H1 (cell line): ENCODE measurements around the gene ERAP2. TPM values are rescaled to one million over a fixed set of nuclear protein-coding genes. Genes with fewer than 3 reads are reported as not detected.

Source experiments
- CTCF ChIA-PET: fragments of 300-600 bp; sonication (Branson Sonifier 250); formaldehyde crosslinking; loops from one replicate; lab custom pipeline; 2021; ENCODE audit not compliant: partially characterized antibody; lab: Charles Lee
- POLR2A ChIA-PET: fragments of 300-600 bp; sonication (Branson Sonifier 250); formaldehyde crosslinking; loops from one replicate; lab custom pipeline; 2021; ENCODE audit warnings: inconsistent platforms; ENCODE audit not compliant: partially characterized antibody; lab: Charles Lee
- DNase-seq, 2 experiments: peaks; one replicate each; pipeline versions ENCODE4 v3.0.0 to v3.0.0-alpha.2; 2010 to 2022; ENCODE audit warnings: low spot score in 2 of 2, low read depth in 1 of 2, mixed read lengths in 1 of 2
- FAIRE-seq: peaks from 2 replicates; lab custom pipeline; 2011; peaks lifted over from hg19 to GRCh38; lab: Jason Lieb, UNC
- H2AFZ ChIP-seq: 2 replicates; pipeline ENCODE4 v1.8.1; 2012; ENCODE audit warnings: low read length, inconsistent platforms
- H2AK5ac ChIP-seq: 2 replicates; pipeline ENCODE4 v1.6.1; 2013; ENCODE audit warnings: low read depth, low read length
- H2BK120ac ChIP-seq: replicated peaks from 2 replicates; pipeline ENCODE3; 2013; ENCODE audit warnings: low read depth, low read length, inconsistent platforms
- H2BK12ac ChIP-seq: 2 replicates; pipeline ENCODE4 v1.6.1; 2013; ENCODE audit warnings: low read depth, low read length
- H2BK15ac ChIP-seq: 2 replicates; pipeline ENCODE4 v1.6.1; 2013; ENCODE audit warnings: low read length
- H2BK20ac ChIP-seq: 2 replicates; pipeline ENCODE4 v1.6.1; 2013; ENCODE audit warnings: low read length
- H2BK5ac ChIP-seq: 2 replicates; pipeline ENCODE4 v1.6.1; 2013; ENCODE audit warnings: low read depth, low read length
- H3K14ac ChIP-seq: 2 replicates; pipeline ENCODE4 v1.6.1; 2013; ENCODE audit warnings: inconsistent platforms; ENCODE audit not compliant: insufficient read length
- H3K18ac ChIP-seq: 2 replicates; pipeline ENCODE4 v1.6.1; 2013; ENCODE audit warnings: low read length; ENCODE audit errors: extremely low read depth
- H3K23ac ChIP-seq: 2 replicates; pipeline ENCODE4 v1.6.1; 2013; ENCODE audit warnings: inconsistent platforms; ENCODE audit not compliant: insufficient read length
- H3K23me2 ChIP-seq: 2 replicates; pipeline ENCODE4 v1.6.1; 2013; ENCODE audit warnings: low read depth, low read length
- H3K27ac ChIP-seq: 2 replicates; pipeline ENCODE4 v1.6.1; 2011; ENCODE audit warnings: low read depth, low read length, inconsistent platforms
- H3K27me3 ChIP-seq, 4 experiments: replicated peaks in 1 of 4; 1 replicate in 1 of 4; 2 replicates in 3 of 4; pipeline versions ENCODE4 v1.6.1 to v1.8.1; 2011 to 2013; ENCODE audit warnings: low read length in 3 of 4, mild to moderate bottlenecking in 3 of 4, inconsistent platforms in 2 of 4, mixed read lengths in 2 of 4, moderate library complexity in 1 of 4; ENCODE audit not compliant: control insufficient read depth in 3 of 4, insufficient read depth in 3 of 4; ENCODE audit errors: extremely low read depth in 1 of 4
- H3K36me3 ChIP-seq, 4 experiments: 2 replicates each; pipeline versions ENCODE4 v1.6.1 to v1.8.1; 2011 to 2013; ENCODE audit warnings: mild to moderate bottlenecking in 4 of 4, low read length in 3 of 4, moderate library complexity in 2 of 4, control low read depth in 1 of 4, inconsistent platforms in 1 of 4; ENCODE audit not compliant: insufficient read depth in 4 of 4, control insufficient read depth in 2 of 4
- H3K4ac ChIP-seq: replicated peaks from 2 replicates; pipeline ENCODE3; 2013; ENCODE audit warnings: low read length, low read depth, mixed read lengths, inconsistent platforms; ENCODE audit not compliant: insufficient read length
- H3K4me1 ChIP-seq, 4 experiments: replicated peaks in 1 of 4; 1 replicate in 1 of 4; 2 replicates in 3 of 4; pipeline versions ENCODE4 v1.6.1 to v1.8.1; 2011 to 2013; ENCODE audit warnings: low read length in 3 of 4, inconsistent platforms in 2 of 4, mixed read lengths in 1 of 4; ENCODE audit not compliant: insufficient read depth in 4 of 4, control insufficient read depth in 3 of 4
- H3K4me2 ChIP-seq, 2 experiments: 2 replicates each; pipeline versions ENCODE4 v1.6.1 to v1.8.1; 2011 to 2013; ENCODE audit warnings: low read depth in 2 of 2, low read length in 2 of 2, control low read depth in 1 of 2, inconsistent platforms in 1 of 2, mild to moderate bottlenecking in 1 of 2; ENCODE audit not compliant: insufficient read depth in 1 of 2
- H3K4me3 ChIP-seq, 4 experiments: fragments of 200-600, 300-600 bp in 1 of 4; sonication (generic), shearing (Covaris generic), sonication (Bioruptor Twin) in 1 of 4; 2 replicates each; pipeline versions ENCODE4 v1.5.1 to v1.8.1; 2011 to 2016; ENCODE audit warnings: low read length in 4 of 4, low read depth in 3 of 4, control low read depth in 2 of 4, inconsistent platforms in 2 of 4, mild to moderate bottlenecking in 2 of 4, mixed read lengths in 1 of 4, moderate library complexity in 1 of 4; ENCODE audit not compliant: insufficient read depth in 2 of 4; ENCODE audit errors: extremely low read depth in 1 of 4
- H3K56ac ChIP-seq: replicated peaks from 2 replicates; pipeline ENCODE3; 2013; ENCODE audit warnings: low read depth, mild to moderate bottlenecking, mixed read lengths, low read length, inconsistent platforms; ENCODE audit not compliant: insufficient read length
- H3K79me1 ChIP-seq: 2 replicates; pipeline ENCODE4 v1.6.1; 2013; ENCODE audit warnings: low read depth, low read length, control low read depth
- H3K79me2 ChIP-seq, 2 experiments: 2 replicates each; pipeline versions ENCODE4 v1.6.1 to v1.8.1; 2012 to 2013; ENCODE audit warnings: low read length in 2 of 2, mild to moderate bottlenecking in 2 of 2, inconsistent platforms in 1 of 2; ENCODE audit not compliant: insufficient read depth in 2 of 2, control insufficient read depth in 1 of 2
- H3K9ac ChIP-seq, 4 experiments: replicated peaks in 1 of 4; 1 replicate in 1 of 4; 2 replicates in 3 of 4; pipeline versions ENCODE4 v1.6.1 to v1.8.1; 2011 to 2013; ENCODE audit warnings: low read depth in 3 of 4, low read length in 3 of 4, control low read depth in 2 of 4, mild to moderate bottlenecking in 2 of 4, moderate library complexity in 2 of 4, inconsistent platforms in 1 of 4; ENCODE audit errors: extremely low read depth in 1 of 4
- H3K9me3 ChIP-seq, 2 experiments: 2 replicates each; pipeline versions ENCODE4 v1.6.1 to v1.8.1; 2012 to 2013; ENCODE audit warnings: mild to moderate bottlenecking in 2 of 2, moderate library complexity in 2 of 2, control low read depth in 1 of 2, inconsistent platforms in 1 of 2, low read depth in 1 of 2, low read length in 1 of 2, mixed read lengths in 1 of 2; ENCODE audit not compliant: insufficient read depth in 2 of 2
- H4K20me1 ChIP-seq, 2 experiments: replicated peaks in 1 of 2; 2 replicates each; pipeline versions ENCODE3 to v1.8.1; 2011 to 2013; ENCODE audit warnings: inconsistent platforms in 2 of 2, low read length in 2 of 2, mild to moderate bottlenecking in 1 of 2; ENCODE audit not compliant: insufficient read depth in 2 of 2, control insufficient read depth in 1 of 2
- H4K5ac ChIP-seq: 2 replicates; pipeline ENCODE4 v1.6.1; 2013; ENCODE audit warnings: low read length, low read depth, mixed read lengths, inconsistent platforms; ENCODE audit not compliant: insufficient read length
- H4K8ac ChIP-seq: 2 replicates; pipeline ENCODE4 v1.8.0; 2013; ENCODE audit warnings: mild to moderate bottlenecking, moderate library complexity, low read length, inconsistent platforms; ENCODE audit not compliant: insufficient read depth; ENCODE audit errors: extremely low read depth
- H4K91ac ChIP-seq: replicated peaks from 2 replicates; pipeline ENCODE3; 2013; ENCODE audit warnings: low read length, mixed read lengths, inconsistent platforms; ENCODE audit not compliant: insufficient read length
- ASH2L ChIP-seq: fragments of 200-600, 300-600 bp; sonication (generic); IDR thresholded peaks from one replicate; pipeline ENCODE4 v1.7.1; 2017; ENCODE audit warnings: low read length
- EP300 ChIP-seq, 2 experiments: IDR thresholded peaks; 1 replicate in 1 of 2; 2 replicates in 1 of 2; pipeline ENCODE4 v1.6.1; 2011 to 2012; ENCODE audit warnings: low read depth in 2 of 2, low read length in 2 of 2, mild to moderate bottlenecking in 2 of 2, borderline replicate concordance in 1 of 2, inconsistent platforms in 1 of 2, moderate library complexity in 1 of 2
- FOSL1 ChIP-seq: IDR thresholded peaks from 2 replicates; pipeline ENCODE4 v1.6.1; 2011; ENCODE audit warnings: mild to moderate bottlenecking, low read depth, low read length, moderate library complexity; ENCODE audit not compliant: insufficient read depth
- GABPA ChIP-seq: IDR thresholded peaks from 2 replicates; pipeline ENCODE4 v1.6.1; 2011; ENCODE audit warnings: mild to moderate bottlenecking, low read length, moderate library complexity, borderline replicate concordance; ENCODE audit not compliant: insufficient read depth
- JUN ChIP-seq: IDR thresholded peaks from 2 replicates; pipeline ENCODE4 v1.6.1; 2011; ENCODE audit warnings: low read depth, mild to moderate bottlenecking, improper control_type of control experiment, low read length
- KDM1A ChIP-seq: fragments of 200-600, 300-600 bp; sonication (generic); IDR thresholded peaks from 2 replicates; pipeline ENCODE4 v1.7.1; 2016; ENCODE audit warnings: mild to moderate bottlenecking, low read length, borderline replicate concordance
- MAFK ChIP-seq: IDR thresholded peaks from 2 replicates; pipeline ENCODE4 v1.6.1; 2012; ENCODE audit warnings: low read depth, mild to moderate bottlenecking, improper control_type of control experiment, low read length
- PHF8 ChIP-seq: fragments of 200-600 bp; sonication (generic); conservative IDR thresholded peaks from 2 replicates; pipeline ENCODE4 v1.7.1; 2012; ENCODE audit warnings: low read depth, mild to moderate bottlenecking, inconsistent platforms, low read length, moderate library complexity
- RAD21 ChIP-seq, 2 experiments: IDR thresholded peaks in 1 of 2; conservative IDR thresholded peaks in 1 of 2; 2 replicates each; pipeline ENCODE4 v1.6.1; 2011; ENCODE audit warnings: low read depth in 2 of 2, low read length in 2 of 2, improper control_type of control experiment in 1 of 2, inconsistent platforms in 1 of 2, mild to moderate bottlenecking in 1 of 2, moderate library complexity in 1 of 2
- RXRA ChIP-seq: IDR thresholded peaks from 2 replicates; pipeline ENCODE4 v1.6.1; 2011; ENCODE audit warnings: low read depth, mild to moderate bottlenecking, low read length, moderate library complexity; ENCODE audit not compliant: insufficient read depth
- SRF ChIP-seq: IDR thresholded peaks from 2 replicates; pipeline ENCODE4 v1.6.1; 2011; ENCODE audit warnings: mild to moderate bottlenecking, low read depth, low read length, moderate library complexity
- TEAD4 ChIP-seq: IDR thresholded peaks from 2 replicates; pipeline ENCODE4 v1.6.1; 2012; ENCODE audit warnings: low read depth, low read length, inconsistent platforms, mixed read lengths
- YY1 ChIP-seq: IDR thresholded peaks from 2 replicates; pipeline ENCODE4 v1.6.1; 2011; ENCODE audit warnings: low read depth, mild to moderate bottlenecking, low read length
- WGBS, 2 experiments: shearing (Covaris generic) in 1 of 2; methylation state at CpG; one replicate each; pipeline versions ENCODE4 v1.1.6 to v1.1.7; 2013 to 2015; ENCODE audit warnings: low lambda C conversion rate in 2 of 2, mixed read lengths in 2 of 2, inconsistent platforms in 1 of 2, low coverage in 1 of 2, missing lambda C conversion rate in 1 of 2; ENCODE audit not compliant: insufficient replicate concordance in 2 of 2, insufficient coverage in 1 of 2, insufficient read length in 1 of 2; ENCODE audit errors: extremely low coverage in 1 of 2, missing lambda C conversion rate in 1 of 2; 5-methylcytosine and 5-hydroxymethylcytosine counted together
- polyA plus RNA-seq, 7 experiments: library from polyadenylated mRNA; depleted of rRNA in 3 of 7; stranded (reverse) in 5 of 7; unstranded in 2 of 7; fragments of >200 nt in 5 of 7; fragments of 200-250 nt in 2 of 7; gene quantifications; 1 replicate in 5 of 7; 2 replicates in 1 of 7; 4 replicates in 1 of 7; pipeline versions ENCODE4 v1.2.1 to v1.2.3, GENCODE V29; 2011 to 2013; ENCODE audit warnings: missing spikeins in 2 of 7, mixed read lengths in 2 of 7
- total RNA-seq: library from RNA; stranded (reverse); fragmentation: NEBNext Ultra II Directional; extraction: Animal tissue kit (Norgen Biotek cat#: 25700); gene quantifications from 2 replicates; pipeline ENCODE4 v1.2.1, GENCODE V29; 2021

The ERAP2 gene
- total and polyA plus RNA-seq, 2 of the 8 experiments (the other 6 are each of a cell fraction or from before 2014, with no cell fraction given): 0.14 TPM; not detected in 1

- 88% methylated on average over 2 of the region's 2 CpGs; no CpG with 5 or more reads in 1 of the 2 experiments for WGBS, 2 experiments
- no peak for TF ChIP-seq GABPA
- no peak for TF ChIP-seq SRF
- TF ChIP-seq FOSL1: no peak
- no peak for TF ChIP-seq TEAD4
- TF ChIP-seq JUN: no peak
- no peak for TF ChIP-seq MAFK
- no peak for TF ChIP-seq KDM1A
- no peak for TF ChIP-seq RXRA
- no peak for TF ChIP-seq RAD21 (IDR thresholded peaks at IDR 0.05 in 1 of 2, conservative IDR thresholded peaks at IDR 0.05 in 1 of 2; ENCODE audit: low read depth in 2 of 2, low read length in 2 of 2)
- TF ChIP-seq YY1: no peak
- TF ChIP-seq ASH2L: no peak
- TF ChIP-seq EP300 (IDR thresholded peaks at IDR 0.05; ENCODE audit: borderline replicate concordance in 1 of 2, low read depth in 2 of 2, low read length in 2 of 2): no peak
- TF ChIP-seq PHF8: no peak
Observed at GRCh38 chr5:96861076-96861475, 15.2 kb upstream of the ERAP2 start.

More at GRCh38 chr5:96861076-96861475, 15.2 kb upstream of the ERAP2 start:
- Histone ChIP-seq H3K79me2 (no peaks in the 10 kb centered on the region), H2BK5ac (no peak overlapping the region), H3K56ac (no peak overlapping the region), H3K4ac (no peak overlapping the region), H4K5ac (no peak overlapping the region), H3K18ac (no peak overlapping the region), H3K23ac (no peak overlapping the region), H3K36me3 (no peaks in the 10 kb centered on the region), H3K23me2 (no peaks in the 10 kb centered on the region; the same call in 1 of the 2 replicates), H2BK20ac (no peak overlapping the region), H4K20me1 (no peaks in the 10 kb centered on the region), H2BK120ac (no peak overlapping the region), H4K8ac (no peak overlapping the region), H3K9ac (no peak overlapping the region), H3K9me3 (no peaks in the 10 kb centered on the region), H2BK12ac (no peak overlapping the region), H3K14ac (no peak overlapping the region), H3K4me2 (no peak overlapping the region), H3K4me3 (no peak overlapping the region), H3K4me1 (no peaks in the 10 kb centered on the region), H2AFZ (peak overlapping the region; percentile 35; the same call in 1 of the 2 replicates), H3K27me3 (no peaks in the 10 kb centered on the region), H2AK5ac (no peak overlapping the region), H4K91ac (no peak overlapping the region), H3K27ac (no peak overlapping the region), H3K79me1 (no peaks in the 10 kb centered on the region), H2BK15ac (no peak overlapping the region)
- CTCF ChIA-PET: interaction anchor here (0.6 to 1.2 kb wide), 3 partner anchors 10 to 300 kb away, joined by 3 read pairs; no protein-coding TSS in a partner anchor
- DNase-seq: no peak
- POLR2A ChIA-PET: no interaction called here
- FAIRE-seq: no peak
